Umbilical cord (tissue), 2 donors: ENCODE measurements around the gene ANKS6. TPM values are rescaled to one million over a fixed set of nuclear protein-coding genes. Genes with fewer than 3 reads are reported as not detected.

ENCODE experiments used
- DNase-seq: peaks from one replicate; pipeline ENCODE4 v3.0.0-alpha.2; 2015; ENCODE audit warnings: low spot score
- total RNA-seq: library from RNA; depleted of rRNA; stranded (reverse); fragments of >200 nt; gene quantifications from one replicate; pipeline ENCODE4 v1.2.3, GENCODE V29; 2014; ENCODE audit warnings: low replicate concordance; ENCODE audit not compliant: insufficient read depth

Gene ANKS6
- total RNA-seq, 1 donor from 2014 or later, result 16.6 TPM

DNA sequence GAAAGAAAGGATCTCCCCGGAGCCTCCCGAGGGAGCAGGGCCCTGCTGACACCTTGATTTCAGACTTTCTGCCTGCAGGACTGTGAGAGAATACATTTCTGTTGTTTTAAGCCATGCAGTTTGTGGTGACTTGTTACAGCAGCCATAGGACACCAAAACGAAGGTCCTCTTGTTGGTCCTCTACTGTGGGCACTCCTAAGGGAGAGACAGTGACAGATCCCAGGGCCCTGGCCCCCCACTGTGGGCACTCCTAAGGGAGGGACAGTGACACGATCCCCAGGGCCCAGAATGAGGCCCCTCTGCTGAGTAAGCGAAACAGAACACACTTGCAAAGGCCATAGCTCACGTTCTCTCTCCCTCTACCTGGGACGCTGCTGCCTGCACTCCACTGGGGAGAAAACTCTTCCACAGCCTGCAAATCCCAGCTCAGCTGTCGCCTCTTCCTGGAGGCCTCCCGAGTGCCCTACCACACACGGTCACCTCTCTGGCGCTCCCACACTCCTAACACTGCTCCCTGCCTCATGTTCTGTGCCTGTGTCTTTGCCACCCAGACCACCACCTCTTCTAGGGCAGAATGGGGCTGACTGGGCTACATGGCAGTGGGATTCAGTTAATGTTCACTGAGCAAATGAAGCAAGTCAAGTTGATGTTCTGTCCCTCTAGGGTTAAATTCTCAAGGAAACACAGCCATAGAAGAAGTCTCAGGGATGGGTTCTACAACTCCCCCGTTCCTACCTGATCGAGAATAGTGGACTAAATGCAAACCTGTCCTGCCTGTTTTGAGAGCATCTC, 23.8 kb downstream of the ANKS6 start:
- DNase-seq, result no peak

DNA sequence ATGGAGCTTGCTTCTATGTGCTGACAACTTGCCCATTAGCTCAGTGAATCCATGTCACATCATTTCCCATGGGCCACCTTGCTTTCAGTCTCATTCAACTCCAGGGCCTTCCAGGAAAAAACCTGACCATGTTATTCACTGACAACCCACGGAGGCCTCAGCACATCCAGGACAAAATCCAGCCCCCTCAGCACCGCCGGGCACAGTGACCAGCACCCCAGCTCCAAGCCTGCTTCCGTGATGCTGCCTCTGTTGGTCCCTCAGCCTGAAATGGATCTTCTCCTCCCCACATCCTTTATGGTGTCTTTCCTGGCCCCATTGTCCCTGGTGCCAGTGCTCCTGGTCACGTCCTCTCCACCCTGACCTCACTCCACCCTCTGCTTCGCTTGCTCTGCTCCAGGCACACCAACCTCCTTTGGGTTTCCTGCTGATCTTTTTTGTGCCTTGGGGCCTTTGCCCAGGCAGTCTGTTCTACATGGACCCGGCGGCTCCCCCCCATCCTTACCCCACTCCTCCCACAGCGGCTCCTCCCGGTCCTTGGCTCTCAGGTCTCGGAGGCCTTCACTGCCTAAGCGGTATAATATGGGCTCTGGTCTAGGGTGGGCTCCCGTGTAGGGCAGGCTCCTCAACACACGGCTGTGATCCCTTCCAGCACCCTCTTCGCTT, 25.0 kb downstream of the ANKS6 start:
- no peak for DNase-seq

DNA sequence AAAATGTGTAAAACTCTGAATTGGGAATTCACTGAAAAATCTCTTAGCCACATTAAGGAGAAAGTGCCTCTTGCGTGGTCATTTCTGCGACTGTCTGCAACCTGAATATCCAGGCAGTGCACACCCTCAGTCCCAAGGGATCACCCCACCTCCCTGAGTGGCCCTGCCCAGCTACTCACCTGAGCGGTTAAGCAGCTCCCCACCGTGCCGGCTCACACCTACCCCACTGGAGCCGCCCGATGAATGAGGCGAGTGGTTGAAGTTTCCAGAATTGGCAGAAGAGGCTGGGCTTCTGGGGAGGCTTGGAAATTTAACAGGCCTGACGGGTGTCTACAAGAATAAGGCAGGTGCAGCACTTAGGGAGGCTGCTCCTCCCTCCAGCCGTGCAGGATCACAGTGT, 25.6 kb downstream of the ANKS6 start:
- no peak for DNase-seq

DNA sequence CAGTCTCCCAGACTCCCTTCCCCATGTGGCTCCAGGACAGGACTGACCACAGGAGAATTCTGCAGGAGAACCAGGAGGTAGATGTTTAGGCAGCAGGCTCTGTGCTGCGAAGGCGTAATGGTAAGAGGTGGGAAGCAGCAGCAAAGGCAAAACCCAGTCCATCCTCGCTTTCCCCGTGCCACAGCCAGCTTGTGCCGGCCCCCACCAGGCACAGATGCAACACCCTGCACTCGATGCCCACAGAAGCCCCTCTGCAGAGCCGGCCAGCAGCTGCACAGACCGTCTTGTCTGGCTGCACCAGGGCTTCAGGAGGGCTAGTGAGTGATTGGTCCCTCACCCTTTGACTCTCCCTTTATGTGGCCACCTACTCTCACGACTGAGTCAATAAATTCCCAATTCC, 28.0 kb downstream of the ANKS6 start:
- no peak for DNase-seq

DNA sequence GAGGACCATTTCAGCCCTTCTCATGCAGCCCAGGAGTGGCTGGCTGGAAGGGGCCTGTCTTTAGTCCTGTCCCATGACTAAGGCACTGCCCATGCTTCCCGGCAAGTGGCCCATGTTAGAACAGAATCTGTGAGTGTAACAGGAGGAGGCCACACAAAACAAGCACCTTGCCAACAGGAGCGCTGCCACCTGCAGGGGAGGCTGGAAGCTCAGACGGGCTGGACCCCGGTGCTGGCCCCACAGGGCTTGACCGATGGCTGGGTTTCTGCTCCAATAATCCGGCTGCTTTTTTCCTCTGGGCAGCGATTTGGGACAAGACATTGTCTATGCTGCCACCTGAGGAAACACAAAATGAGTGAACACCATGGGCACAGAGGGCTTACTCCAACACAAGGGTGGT, 28.4 kb downstream of the ANKS6 start:
- no peak for DNase-seq

DNA sequence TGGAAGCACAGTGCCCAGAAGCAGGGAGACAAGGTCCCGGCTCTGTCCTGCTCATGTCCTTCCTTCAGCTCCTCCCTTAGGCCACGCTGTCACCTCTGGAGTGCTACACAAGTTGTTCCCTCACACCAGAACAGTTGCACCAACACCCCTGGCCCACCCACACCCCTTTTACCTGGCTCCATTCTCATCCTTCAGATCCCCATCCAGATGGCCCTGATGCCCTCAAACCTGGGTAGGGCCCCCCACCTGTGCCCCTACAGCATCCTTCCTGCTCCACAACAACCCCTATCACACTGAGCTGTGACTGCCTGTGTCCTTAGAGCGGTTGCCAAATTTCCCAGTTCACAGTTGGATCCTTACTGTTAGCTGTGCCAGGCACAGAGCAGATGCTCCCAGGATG, 29.2 kb downstream of the ANKS6 start:
- DNase-seq, result no peak

DNA sequence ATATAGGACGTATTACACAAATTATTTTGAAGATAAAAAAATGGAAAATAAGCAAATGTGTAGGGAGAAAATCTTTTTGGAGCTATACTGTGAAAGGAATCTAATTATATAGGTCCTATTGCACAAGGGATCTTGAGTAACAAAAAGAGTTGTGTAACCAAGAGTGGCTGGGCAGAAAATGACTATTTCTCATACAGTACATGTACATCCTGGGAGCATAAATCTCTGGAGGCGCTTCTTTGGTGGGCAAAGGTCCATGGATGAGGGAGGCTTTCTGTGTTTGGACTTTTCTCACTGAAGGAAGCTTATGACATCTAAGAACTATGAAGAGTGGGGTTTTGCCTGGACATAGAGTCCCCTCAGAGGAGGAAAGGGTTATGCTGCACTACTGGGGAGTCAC, 29.8 kb downstream of the ANKS6 start:
- no peak for DNase-seq

DNA sequence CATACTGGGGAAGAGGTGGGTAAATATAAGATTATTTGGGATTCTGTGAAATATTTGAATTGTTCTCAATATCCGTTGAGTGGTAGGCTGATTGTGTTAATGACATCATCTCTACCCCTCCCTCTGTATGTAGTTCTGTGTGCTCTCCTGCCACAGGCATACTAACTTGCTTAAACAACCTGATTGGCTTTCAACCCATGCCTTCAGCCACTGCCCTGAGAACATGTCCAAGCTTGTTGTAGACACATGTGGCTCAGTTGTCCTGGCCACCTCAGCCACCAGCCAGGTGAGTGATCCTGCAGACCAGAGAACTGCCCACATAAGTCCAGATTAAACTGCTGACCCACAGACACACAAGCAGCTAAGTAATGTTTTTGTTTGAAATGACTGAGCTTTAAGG, 31.1 kb downstream of the ANKS6 start:
- no peak for DNase-seq

DNA sequence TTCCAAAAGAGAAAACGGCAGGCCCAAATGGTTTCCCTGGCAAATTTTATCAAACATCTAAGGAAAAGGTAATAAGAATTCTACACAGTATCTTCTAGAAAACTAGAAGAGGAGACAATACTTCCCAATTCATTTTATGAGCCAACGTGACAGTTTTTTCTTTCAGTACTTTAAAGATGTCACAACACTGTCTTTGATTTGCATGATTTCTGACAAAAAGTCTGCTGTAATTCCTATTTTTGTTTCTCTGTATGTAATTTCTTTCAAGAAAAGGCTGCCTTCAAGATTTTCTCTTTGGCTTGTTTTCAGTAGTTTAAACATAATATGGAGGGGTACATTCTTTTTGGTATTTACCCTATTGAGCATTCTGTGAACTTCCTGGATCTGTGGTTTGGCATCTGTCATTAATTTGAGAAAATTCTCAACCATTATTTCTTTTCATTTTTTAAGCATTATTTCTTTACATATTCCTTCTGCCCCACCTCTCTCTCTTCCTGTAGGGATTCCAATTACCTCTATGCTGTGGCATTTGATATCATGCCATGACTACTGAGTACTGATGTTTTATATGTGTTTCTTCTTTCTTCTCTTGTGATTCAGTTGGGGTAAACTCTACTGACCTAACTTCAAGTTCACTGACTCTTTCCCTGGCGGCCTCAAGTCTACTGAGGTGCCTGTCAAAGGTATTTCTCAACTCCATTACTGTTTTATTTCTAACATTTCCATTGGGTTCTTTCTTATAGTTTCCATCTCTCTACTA, 32.2 kb downstream of the ANKS6 start:
- DNase-seq, result no peak

DNA sequence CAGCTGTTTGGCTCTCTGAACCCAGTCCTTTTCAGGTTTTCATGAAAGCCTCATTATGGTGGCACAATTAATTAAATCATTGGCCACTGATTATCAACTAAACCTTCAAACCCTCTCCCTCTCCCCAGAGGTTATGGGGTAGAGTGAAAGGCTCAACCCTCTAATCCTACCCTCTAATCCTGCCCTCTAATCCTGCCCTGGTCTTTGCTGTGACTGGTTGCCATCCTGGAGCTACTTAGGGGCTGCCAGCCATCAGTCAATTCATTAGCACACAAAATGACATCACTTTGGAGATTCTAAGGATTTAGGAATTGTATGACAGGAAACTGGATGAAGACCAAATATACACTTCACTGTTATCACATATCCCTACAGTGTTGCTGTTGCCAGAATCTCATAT, 36.1 kb downstream of the ANKS6 start:
- no peak for DNase-seq

DNA sequence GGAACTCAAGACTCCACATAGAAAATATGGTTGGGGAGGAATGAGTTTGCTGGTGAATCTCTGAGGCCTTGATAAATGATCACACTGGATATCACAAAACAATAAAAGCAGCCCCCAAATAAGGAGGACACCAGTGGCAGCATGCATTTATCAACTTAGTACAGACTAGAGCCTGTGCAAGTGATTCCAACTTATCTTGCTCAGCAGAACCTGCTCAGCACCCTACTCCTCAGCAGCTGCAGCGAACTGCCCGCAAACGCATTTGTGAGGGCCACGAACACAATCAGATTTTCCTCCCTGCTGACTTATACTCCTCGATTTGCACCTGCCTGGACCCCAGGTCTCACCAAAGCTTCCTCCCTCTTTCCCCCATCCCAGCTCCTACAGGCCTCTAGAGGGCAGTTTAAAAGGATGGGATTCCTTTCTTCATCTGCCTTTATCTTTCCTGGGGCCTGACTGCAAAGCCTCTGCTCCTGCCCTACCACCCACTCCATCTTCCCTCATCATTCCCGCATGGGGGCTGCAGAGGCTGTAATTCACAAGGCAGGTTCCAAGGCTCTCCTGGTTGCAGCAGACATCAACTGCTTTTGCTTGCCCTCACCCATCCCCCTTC, 41.2 kb downstream of the ANKS6 start:
- no peak for DNase-seq

DNA sequence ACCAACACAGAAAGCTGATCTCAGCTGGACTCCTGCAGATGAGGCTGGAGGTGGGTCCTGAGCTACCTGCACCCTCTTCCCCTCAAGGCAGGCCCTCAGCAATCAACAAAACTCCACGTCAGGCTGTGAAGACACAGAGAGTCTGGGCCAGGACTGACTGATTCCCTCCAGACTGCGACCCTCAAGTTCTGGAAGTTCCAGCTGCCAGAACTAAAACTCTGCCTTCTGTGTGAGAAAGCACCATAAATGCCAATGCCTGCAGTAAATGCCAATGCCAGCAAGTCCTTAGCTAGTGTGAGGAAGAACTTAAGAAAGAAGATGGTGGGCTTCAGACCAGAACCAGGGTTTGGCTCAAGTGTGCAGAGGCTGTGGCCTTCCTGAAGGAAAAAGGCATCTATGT, 45.1 kb downstream of the ANKS6 start:
- no peak for DNase-seq

DNA sequence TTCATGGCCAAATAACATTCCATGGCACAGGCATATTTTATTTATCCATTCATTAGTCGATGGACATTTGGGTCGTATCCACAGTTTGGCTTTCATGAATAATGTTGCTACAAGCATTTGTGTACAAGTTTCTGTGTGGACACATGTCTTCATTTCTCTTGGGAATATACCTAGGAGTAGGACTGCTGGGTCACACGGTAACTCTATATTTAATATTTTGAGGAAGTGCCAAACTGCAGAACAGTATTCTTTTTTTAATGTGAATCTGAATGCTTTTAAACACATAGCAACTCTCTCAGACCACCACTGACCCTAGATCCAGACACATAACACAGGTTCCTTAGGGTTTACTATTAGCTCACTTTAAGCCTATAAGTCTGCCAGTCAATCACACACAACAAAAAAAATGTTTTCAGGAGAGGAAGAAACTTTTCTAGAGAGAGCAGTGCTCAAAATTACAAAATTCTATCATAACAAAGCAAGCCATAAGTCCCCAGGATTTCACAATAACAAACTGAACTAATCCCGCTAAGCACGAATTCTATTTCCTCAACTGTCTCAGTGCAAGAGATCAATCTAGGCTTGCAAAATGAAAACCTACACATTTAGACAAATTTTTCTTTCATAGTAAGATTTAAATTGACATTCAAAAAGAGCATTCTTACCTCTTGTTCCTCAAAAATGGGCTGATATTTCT, 45.8 kb downstream of the ANKS6 start:
- no peak for DNase-seq

DNA sequence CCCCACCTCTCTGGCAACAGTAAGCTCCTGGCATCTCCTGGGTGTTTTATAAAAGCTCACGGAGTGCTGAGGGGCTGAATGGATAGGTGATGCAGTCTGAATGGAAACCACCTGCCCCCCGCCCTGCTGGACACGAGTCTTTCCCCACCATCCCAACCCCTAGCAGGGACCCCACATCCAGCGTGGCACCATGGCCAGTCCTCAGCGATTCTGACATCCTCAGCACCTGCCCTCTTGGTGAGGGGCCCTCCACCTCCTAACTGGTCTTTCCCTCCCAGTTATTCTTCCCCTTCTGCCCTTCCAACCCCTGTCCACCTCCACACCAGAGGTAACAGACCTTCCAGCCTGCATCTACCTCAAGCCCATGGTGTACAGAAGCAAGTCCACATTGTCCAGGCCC, 48.9 kb downstream of the ANKS6 start:
- DNase-seq, result no peak

DNA sequence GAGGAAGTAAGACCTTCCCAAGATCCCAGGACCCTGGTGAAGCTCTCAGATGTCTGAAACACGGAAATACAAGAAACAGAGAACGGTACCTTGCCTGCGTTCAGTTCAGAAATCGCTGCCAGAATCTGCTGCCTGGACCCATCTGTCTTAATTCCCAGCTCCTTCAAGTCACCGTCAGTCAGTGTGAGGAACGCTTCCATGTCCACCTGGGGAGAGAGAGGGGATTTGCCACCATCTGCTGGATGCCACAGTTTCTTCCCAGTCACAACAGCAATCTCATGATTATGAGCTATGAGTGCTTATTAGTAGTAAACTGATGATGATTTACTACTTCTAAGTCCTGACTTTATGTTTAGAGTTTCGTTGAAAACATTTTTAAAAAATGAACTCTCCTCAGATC, 50.9 kb downstream of the ANKS6 start:
- DNase-seq, result no peak

DNA sequence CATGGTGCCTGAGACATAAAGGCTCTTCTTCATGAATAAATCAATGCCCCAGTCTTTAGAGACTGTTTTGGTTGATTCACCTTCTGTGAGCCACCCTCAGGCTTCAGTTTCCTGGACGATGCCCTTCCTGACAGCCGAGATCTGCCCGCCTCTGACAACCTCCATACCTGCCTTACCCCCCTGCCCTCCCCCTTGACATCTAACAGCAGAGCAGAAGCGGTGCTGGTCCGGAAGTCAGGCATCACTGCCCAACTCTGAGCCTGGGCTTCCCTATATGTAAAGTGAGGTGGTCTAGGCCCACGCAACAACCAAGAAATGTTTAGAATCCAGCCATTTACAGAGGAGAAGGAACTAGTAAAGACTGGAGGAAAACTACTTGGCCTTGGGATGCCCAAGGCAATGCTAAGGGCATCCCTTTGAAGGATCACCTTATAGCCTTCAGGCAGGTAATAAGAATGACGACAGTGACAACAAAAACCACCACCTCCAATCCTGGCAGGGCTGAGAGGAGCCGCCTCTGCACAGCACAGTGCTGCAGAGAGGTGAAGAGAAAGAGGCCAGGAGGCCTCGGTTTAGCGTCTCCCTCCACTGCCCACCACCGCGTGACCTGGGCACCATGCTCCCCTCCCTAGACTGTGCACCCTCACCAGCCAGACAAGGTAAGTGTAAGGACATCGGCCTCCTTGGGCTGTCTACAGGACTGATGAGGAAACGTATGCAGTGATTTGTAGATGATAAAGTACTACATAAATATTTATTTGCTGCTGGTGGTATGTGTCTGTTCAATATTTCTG, 52.3 kb downstream of the ANKS6 start:
- no peak for DNase-seq

DNA sequence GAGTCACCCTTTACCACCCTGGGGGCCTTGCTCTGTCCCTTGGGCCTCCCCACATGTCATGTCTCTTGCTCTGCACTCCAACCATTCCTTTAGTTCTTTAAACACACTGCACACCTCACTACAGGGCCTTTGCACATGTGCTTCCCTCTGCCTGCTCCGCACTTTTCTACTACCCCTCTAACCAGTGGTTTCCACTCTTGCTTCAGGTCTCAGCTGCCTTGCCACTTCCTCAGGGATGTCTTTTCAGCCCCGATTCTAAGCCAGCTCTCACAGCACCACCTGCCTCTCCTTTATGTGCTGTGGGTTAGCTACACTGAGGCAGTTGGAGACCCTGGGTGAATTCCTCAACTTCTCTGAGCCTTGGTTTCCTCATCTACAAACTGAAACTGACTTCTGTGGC, 53.0 kb downstream of the ANKS6 start:
- DNase-seq, result no peak

DNA sequence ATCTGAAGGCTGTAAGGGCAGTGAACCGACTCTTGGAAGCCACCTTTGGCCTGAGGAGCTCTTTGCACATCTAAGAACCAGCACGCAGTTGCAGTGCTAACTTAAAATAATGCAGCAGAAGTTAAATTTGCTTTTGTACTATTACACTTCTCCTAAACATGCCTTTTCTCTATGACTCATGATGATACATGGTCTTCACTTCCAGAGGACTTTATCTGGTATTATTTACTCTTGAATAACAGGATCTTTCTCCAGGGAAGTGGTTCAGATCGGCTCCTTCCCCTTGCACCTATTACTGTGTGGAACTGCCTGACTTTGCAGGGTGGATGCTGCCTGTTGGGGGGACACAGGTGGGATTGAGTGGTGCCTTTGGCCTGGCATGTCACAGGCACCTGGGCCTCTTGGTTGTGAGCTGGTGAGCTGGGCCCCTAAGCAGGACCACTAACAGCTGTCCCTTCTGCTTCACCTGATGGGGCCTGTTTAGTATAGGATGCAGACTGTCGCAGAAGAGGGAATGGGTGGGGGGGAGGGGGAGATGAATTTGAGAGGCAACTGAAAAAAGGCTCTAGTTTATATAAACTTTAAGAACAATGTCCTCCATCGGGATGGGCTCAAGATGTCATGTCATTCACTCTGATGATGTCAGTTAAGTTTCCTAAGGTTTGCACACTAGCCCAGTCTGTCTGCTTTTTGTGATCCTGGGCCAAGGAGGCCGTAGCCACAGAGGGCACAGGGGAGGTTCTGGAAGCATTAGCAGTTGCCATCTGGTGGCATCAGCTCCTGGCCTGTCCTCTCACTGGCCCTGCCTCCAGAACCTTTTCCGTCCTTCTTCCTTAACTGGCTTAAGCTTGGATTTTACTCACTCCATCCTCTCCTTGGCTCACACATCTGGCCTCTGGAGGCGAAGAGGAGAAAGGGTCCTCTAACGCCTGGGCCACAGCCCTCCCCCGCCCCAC, 53.8 kb downstream of the ANKS6 start:
- no peak for DNase-seq

DNA sequence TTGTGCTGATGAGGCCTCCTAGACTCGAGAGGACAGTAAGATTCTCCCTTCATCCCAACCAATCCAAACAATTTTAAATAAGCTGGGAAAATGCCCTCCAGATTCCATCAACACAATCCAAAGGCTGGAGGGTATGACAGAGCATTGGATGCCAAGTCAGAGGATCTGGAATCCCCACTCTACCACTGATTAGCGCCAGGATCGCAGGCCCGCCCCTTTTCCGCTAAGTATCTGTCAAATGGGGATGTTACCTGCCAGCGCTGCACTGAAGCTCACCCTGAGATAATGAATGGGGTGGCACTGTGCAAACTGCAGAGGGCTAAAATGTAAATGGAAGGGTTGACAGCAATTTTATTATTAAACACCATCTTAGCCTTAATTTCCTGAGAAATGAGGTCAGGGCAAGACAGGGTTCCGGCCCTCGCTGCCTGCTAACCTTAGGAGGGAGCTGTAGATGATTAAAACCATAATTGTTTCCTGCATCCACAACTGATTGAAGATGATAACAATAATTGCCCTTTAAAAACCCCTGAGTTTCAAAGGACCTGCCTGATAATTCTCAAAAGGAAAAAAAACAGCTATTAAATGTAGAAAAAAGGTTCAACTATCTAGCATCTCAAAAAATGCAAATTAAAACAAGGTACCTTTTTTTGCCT, 56.0 kb downstream of the ANKS6 start:
- no peak for DNase-seq
